ENCODE results near the gene RPGRIP1L. TPM values are rescaled to one million over a fixed set of nuclear protein-coding genes. Genes with fewer than 3 reads are reported as not detected.

RPGRIP1L gene
- total RNA-seq, 1 experiment from 2014 or later: 3.8 TPM

GRCh38 chr16:53666786-53667415, 36.8 kb downstream of the RPGRIP1L start:
- Histone ChIP-seq H3K27ac (ENCODE audit: low read length) (no peak overlapping the region), H3K4me2 (ENCODE audit: low read length) (no peak overlapping the region), H2AFZ (ENCODE audit: low read length) (no peak overlapping the region), H3K9me3 (ENCODE audit: low read length) (no peaks in the 10 kb centered on the region), H3K4me3 (ENCODE audit: low read length) (no peak overlapping the region), H3K9me2 (replicated peaks; ENCODE audit: low read length) (no peaks in the 10 kb centered on the region), H4K20me1 (ENCODE audit: low read length) (no peaks in the 10 kb centered on the region), H3K27me3 (ENCODE audit: low read length) (no peaks in the 10 kb centered on the region), H3K4me1 (ENCODE audit: insufficient read depth, low read length) (no peaks in the 10 kb centered on the region), H3K36me3 (ENCODE audit: low read depth, low read length) (no peaks in the 10 kb centered on the region), H3F3A (ENCODE audit: low read length, unreplicated experiment) (no peaks in the 10 kb centered on the region), H3K79me2 (ENCODE audit: low read length) (no peaks in the 10 kb centered on the region), H3K9ac (ENCODE audit: low read length) (no peak overlapping the region)
- BruUV-seq (replicated peaks): no TSS peak
- no peak for TF ChIP-seq EZH2 (IDR thresholded peaks at IDR 0.05; ENCODE audit: low read length, unreplicated experiment)
- DNase-seq (no peak), ATAC-seq (no peak; the same call in 1 of the 2 replicates)
- ChIA-PET CTCF (no interaction called here), POLR2A (ENCODE audit: unreplicated experiment) (no interaction called here)
- intact Hi-C loops (cut with micrococcal nuclease): no loop called here

GRCh38 chr16:53664724-53665345, 38.8 kb downstream of the RPGRIP1L start:
- no peak overlapping the region for H2AFZ ChIP-seq (ENCODE audit: low read length)
- no TSS peak for BruUV-seq (replicated peaks)
- TF ChIP-seq CTCF (conservative IDR thresholded peaks at IDR 0.05; ENCODE audit: low read depth, low read length) (no peak), EZH2phosphoT487 (IDR thresholded peaks at IDR 0.05; ENCODE audit: borderline replicate concordance, low read length) (no peak), EZH2 (IDR thresholded peaks at IDR 0.05; ENCODE audit: low read length, unreplicated experiment) (no peak)
- no peaks in the 10 kb centered on the region for H3K27me3 ChIP-seq (ENCODE audit: low read length)
- H3K36me3 ChIP-seq (ENCODE audit: low read depth, low read length): no peaks in the 10 kb centered on the region
- ChIA-PET POLR2A (ENCODE audit: unreplicated experiment) (no interaction called here), CTCF (no interaction called here)
- ATAC-seq: no peak
- no peaks in the 10 kb centered on the region for H3F3A ChIP-seq (ENCODE audit: low read length, unreplicated experiment)
- no peaks in the 10 kb centered on the region for H3K4me1 ChIP-seq (ENCODE audit: insufficient read depth, low read length)
- no peak overlapping the region for H3K27ac ChIP-seq (ENCODE audit: low read length)
- no peak overlapping the region for H3K4me2 ChIP-seq (ENCODE audit: low read length)
- no peaks in the 10 kb centered on the region for H3K9me3 ChIP-seq (ENCODE audit: low read length)
- no peaks in the 10 kb centered on the region for H4K20me1 ChIP-seq (ENCODE audit: low read length)
- intact Hi-C loops (cut with micrococcal nuclease): no loop called here
- H3K9ac ChIP-seq (ENCODE audit: low read length): no peak overlapping the region
- H3K79me2 ChIP-seq (ENCODE audit: low read length): no peaks in the 10 kb centered on the region
- no peaks in the 10 kb centered on the region for H3K9me2 ChIP-seq (replicated peaks; ENCODE audit: low read length)
- H3K4me3 ChIP-seq (ENCODE audit: low read length): no peak overlapping the region
- DNase-seq: no peak

GRCh38 chr16:53662072-53662471, 41.6 kb downstream of the RPGRIP1L start:
- DNase-seq: no peak

More at GRCh38 chr16:53662072-53662471, 41.6 kb downstream of the RPGRIP1L start:
- H3K27me3 ChIP-seq (ENCODE audit: low read length): no peaks in the 10 kb centered on the region
- H3K27ac ChIP-seq (ENCODE audit: low read length): no peak overlapping the region
- H3K36me3 ChIP-seq (ENCODE audit: low read depth, low read length): no peaks in the 10 kb centered on the region
- intact Hi-C loops (cut with micrococcal nuclease): no loop called here
- H3K4me3 ChIP-seq (ENCODE audit: low read length): no peak overlapping the region
- no peaks in the 10 kb centered on the region for H4K20me1 ChIP-seq (ENCODE audit: low read length)
- TF ChIP-seq EZH2phosphoT487 (IDR thresholded peaks at IDR 0.05; ENCODE audit: borderline replicate concordance, low read length) (no peak), CTCF (conservative IDR thresholded peaks at IDR 0.05; ENCODE audit: low read depth, low read length) (no peak), EZH2 (IDR thresholded peaks at IDR 0.05; ENCODE audit: low read length, unreplicated experiment) (no peak)
- H3K79me2 ChIP-seq (ENCODE audit: low read length): no peaks in the 10 kb centered on the region
- H3K9ac ChIP-seq (ENCODE audit: low read length): no peak overlapping the region
- H3K4me1 ChIP-seq (ENCODE audit: insufficient read depth, low read length): no peaks in the 10 kb centered on the region
- H3K4me2 ChIP-seq (ENCODE audit: low read length): no peak overlapping the region
- H3F3A ChIP-seq (ENCODE audit: low read length, unreplicated experiment): no peaks in the 10 kb centered on the region
- H3K9me3 ChIP-seq (ENCODE audit: low read length): no peaks in the 10 kb centered on the region
- no peak overlapping the region for H2AFZ ChIP-seq (ENCODE audit: low read length)
- CTCF ChIA-PET: no interaction called here
- no peak for ATAC-seq
- POLR2A ChIA-PET (ENCODE audit: unreplicated experiment): no interaction called here
- no TSS peak for BruUV-seq (replicated peaks)
- no peaks in the 10 kb centered on the region for H3K9me2 ChIP-seq (replicated peaks; ENCODE audit: low read length)

All from PC-3 (cell line).